Right lobe of liver (tissue), 4 donors: ENCODE data around the gene KLHDC10.

Experiments used
- CTCF ChIP-seq, 4 donors: fragments of 200-600 bp in 3 of 4; fragments of 450-650 bp in 1 of 4; IDR thresholded peaks; one replicate each; pipeline versions ENCODE4 v1.5.1 to v1.8.0; 2016 to 2022; ENCODE audit warnings: antibody characterized with exemption in 4 of 4, mild to moderate bottlenecking in 2 of 4
- POLR2A ChIP-seq: fragments of 450-650 bp; IDR thresholded peaks from one replicate; pipeline ENCODE4 v1.6.1; 2017; ENCODE audit warnings: antibody characterized with exemption, mild to moderate bottlenecking
- donor health status: DM: no; HTN: no; CAD: no.
- donor health status: DM: no; HTN: no; CAD: no.
- donor health status: DM: no; HTN: yes; CAD: no.

- TF ChIP-seq CTCF (IDR thresholded peaks at IDR 0.05) (no peak), POLR2A (no peak)
Measured at GRCh38 chr7:130131191-130131834, 61.0 kb downstream of the KLHDC10 start.
